NCI-H510A (cell line): ENCODE measurements around the gene IQCE.

Experiments
- DNase-seq: peaks from one replicate; lab custom pipeline; 2025; lab: John Stamatoyannopoulos, UW

The IQCE gene

DNA sequence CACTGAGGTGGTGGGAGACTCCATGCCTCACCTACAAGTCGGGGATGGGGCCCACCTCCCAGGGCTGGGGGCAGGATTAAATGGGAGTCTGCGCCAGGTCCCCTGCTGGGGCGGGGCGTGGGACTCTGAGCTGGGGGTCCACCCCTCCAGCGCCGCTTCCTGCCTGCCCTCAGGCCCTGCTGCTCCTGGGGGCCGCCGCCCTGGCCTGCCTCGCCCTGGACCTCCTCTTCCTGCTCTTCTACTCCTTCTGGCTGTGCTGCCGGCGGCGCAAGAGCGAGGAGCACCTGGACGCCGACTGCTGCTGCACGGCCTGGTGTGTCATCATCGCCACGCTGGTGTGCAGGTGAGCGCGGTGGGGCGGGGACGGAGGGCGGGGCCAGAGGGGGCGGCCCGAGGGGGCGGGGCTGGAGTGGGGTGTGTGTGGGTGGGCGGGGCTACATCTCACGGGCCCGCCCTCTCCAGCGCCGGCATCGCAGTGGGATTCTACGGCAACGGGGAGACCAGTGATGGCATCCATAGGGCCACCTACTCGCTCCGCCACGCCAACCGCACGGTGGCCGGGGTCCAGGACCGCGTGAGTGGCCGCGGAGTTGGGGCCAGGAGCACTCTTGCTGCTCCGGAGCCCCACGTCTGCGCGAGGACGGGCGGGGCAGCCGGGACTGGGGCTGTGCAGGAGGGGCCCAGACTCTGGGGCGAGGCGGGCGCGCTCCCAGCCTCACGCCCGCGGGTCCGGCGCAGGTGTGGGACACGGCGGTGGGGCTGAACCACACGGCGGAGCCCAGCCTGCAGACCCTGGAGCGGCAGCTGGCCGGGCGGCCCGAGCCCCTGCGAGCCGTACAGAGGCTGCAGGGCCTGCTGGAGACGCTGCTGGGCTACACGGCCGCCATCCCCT, 88.1 kb downstream of the IQCE start:
- no peak for DNase-seq

DNA sequence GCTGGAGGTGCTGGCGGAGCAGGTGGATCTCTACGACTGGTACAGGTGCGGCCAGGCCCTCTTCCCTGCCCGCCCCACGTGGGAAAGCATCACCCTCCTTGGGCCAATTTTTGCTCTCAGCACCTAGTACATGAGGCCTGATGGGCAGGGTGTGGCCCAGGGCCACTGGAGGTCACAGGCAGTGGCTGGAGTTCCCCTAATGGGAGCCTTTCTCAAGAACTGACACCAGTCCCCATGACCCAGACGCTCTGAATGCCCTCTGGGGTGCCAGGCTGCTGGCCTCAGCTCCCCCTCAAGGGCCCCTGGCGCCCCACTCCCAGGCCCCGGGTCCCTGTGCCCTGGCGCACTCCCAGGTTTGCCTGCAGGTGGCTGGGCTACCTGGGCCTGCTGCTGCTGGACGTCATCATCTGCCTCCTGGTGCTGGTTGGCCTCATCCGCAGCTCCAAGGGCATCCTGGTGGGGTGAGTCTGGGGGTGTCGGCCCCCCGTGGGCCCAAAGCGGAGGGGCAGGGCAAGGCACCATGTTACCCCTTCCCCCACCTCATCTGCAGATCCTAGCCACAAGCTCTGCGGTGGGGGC, 88.9 kb downstream of the IQCE start:
- no peak for DNase-seq

DNA sequence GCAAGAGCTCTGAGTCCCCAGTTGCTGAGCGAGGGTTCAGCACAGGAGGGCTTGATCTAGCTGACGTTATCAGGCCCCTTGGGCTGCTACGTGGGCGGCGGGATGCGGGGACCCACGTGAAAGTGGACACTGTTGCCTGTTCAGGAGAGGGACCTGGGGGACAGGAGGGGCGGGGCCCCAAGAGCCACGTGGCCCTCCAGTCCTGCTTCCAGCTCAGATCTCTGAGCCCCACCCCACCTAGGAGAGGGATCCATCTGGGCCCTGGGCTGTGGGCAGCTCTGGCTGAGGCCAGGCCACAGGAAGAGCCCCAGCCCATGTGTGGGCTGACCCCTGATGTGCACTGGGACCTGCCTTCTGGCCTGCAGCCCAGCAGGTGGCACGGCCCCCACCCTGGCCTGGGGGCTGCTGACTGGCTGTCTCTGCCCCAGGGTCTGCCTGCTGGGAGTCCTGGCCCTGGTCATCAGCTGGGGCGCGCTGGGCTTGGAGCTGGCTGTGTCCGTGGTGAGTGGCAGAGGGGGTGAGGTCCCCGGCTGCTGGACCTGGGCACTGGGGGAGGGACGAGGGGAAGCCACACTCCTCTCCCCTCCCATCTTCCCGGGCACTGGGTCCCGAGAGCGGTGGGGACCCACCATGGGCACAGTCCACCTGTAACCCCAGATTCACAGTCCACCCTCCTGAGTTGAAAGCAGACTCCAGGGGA, 90.5 kb downstream of the IQCE start:
- no peak for DNase-seq

DNA sequence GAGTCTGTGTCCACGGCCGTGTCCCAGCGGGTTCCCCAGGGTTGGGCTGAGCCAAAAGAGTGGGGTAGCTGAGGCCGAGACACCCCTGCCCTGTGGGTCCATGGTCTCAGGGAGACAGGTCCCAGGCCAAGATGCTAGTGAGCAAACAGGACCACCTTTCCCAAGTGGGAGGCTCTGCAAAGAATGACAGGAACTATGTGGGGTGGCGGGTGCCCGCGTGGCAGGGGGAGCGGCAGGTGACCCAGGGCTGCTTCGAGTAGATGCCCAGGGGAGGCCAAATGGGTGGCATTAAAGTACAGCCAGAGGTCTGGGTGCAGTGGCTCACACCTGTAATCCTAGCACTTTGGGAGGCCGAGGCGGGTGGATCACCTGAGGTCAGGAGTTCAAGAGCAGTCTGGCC, 91.2 kb downstream of the IQCE start:
- no peak for DNase-seq

DNA sequence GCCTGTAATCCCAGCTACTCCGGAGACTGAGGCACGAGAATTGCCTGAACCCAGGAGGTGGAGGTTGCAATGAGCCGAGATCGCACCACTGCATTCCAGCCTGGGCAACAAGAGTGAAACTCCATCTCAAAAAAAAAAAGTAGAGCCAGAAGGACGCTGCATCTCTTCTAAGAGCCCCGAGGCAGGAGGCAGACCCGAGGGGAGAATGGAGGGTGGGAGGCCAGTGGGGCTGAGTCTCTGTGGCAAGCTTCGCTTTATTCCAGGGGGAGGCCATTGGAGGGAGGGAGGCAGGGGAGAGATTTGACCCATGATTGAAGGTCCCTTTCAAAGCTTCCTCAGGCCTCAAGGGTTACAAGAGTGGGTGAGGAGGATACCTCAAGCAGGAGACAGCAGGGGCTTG, 91.7 kb downstream of the IQCE start:
- no peak for DNase-seq

DNA sequence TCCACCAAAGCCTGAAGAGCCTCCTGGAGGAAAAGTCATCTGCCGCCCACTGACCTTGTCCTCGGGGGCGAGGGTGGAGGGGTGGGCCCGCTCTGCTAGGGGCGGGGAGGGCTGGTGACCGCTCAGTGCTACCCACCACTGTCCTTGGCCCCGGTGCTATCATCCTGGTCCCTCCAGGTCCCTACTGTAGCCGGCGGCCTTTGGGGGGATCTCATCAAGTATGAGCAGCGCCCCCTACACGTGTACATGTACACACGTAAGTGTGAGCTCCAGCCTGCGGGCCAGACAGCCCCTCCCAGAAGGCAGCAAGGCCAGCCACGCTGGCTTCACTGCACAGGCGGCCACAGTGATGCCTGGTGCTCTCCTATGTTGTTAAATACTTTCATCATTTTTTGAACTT, 92.6 kb downstream of the IQCE start:
- no peak for DNase-seq

DNA sequence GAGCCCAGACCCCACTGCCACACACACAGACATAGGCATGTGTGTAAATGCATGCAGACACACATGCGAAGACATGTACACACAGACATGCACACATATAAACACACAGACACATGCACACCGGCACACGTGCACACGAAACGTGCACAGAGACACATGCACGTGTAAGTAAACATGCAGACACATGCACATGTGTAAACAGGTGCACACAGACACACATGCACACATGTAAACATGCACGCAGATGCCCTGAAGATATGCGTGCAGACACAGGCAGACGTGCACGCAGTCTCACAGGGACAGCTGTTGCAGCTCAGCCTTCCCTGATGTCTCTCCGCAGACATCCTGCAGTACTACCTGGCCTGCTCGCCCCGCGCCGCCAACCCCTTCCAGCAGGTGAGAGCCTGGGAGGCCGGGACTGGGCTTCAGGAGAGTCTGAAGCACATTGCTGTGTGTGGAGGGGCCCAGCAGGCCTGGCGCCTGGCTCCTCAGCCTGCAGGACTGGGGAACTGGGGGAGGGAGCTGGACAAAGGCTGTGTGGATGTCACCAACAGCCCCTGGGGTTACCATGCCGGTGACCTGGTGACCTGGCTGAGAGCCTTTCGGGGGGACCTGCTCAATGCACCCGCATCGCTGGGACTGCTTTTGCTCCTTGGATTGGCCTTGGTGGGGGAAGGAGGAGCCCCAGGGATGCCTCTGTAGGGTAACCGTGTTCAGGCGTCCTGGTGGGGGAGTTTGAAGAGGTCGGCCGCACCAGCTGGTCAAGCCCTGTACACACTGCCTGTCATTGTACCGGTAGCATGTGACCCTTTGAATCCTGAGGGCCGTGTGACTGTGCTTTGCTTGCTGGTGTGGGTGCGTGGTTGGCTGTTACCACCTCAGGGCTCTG, 93.3 kb downstream of the IQCE start:
- DNase-seq: no peak

DNA sequence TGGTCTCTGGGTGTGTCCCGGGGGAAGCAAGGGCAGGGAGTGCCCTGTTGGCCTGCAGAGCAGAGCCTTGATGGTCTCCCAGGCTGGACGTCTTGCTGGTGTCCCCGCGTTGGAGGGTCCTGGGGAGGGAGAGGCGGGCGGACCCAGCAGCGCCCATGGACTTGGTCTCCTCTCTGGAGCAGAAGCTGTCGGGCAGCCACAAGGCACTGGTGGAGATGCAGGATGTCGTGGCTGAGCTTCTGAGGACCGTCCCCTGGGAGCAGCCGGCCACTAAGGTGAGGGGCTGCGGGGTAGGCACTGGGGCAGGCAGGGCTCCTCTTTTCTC, 93.9 kb downstream of the IQCE start:
- DNase-seq: no peak

DNA sequence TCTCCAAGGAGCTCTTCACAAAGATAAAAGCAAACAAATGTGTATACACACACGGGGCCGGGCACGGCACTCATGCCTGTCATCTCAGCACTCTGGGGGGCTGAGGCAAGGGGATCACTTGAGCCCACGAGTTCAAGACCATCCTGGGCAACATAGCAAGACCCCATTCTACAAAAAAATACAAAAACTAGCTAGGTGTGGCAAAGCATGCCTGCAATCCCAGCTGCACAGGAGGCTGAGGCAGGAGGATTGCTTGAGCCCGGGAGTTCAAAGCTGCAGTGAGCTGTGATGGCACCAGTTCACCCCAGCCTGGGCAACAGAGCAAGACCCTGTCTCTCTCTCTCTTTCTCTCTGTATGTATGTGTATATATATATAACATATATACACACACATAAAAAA, 95.3 kb downstream of the IQCE start:
- no peak for DNase-seq

DNA sequence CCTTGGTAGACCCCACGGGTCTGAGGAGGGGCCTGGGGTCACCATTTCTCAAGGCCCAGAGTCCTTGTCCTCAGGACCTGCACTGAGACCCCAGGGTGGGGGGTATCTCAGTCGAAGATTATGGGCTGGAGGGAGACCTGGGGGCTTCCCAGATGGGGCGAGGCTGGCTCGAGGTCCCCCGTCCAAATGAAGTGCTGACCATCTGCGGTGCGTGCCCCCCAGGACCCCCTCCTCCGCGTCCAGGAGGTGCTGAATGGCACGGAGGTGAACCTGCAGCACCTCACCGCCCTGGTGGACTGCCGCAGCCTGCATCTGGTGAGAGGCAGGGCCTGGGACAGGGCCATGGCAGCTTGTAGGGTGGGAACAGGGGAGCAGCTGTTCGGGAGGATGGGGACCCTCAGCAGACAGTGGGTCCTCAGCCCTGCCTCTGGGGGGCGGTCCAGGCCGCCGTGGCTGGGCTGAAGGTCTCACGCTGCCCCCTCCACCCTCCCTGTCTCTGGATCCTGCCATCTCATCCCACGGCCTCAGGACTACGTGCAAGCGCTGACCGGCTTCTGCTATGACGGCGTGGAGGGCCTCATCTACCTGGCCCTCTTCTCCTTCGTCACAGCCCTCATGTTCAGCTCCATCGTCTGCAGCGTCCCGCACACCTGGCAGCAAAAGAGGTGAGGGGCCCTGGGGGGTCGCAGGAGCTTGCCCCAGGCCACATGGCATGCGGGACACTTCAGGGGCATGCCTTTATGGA, 97.3 kb downstream of the IQCE start:
- no peak for DNase-seq

DNA sequence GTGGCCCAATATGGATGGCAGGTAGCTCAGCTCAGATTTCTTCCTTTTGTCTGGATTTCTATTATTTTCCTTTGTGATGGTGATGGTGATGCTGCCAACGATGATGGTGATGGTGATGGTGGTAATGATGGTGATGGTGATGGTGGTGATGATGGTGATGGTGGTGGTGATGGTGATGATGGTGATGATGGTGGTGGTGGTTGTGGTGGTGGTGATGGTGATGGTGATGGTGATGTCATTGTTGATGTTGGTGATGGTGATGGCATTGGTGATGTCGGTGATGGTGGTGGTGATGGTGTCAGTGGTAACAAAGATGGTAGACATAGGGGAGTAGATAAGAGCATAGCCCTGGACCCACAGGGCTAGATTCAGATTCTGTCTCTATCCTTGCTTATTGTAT, 98.4 kb downstream of the IQCE start:
- no peak for DNase-seq

DNA sequence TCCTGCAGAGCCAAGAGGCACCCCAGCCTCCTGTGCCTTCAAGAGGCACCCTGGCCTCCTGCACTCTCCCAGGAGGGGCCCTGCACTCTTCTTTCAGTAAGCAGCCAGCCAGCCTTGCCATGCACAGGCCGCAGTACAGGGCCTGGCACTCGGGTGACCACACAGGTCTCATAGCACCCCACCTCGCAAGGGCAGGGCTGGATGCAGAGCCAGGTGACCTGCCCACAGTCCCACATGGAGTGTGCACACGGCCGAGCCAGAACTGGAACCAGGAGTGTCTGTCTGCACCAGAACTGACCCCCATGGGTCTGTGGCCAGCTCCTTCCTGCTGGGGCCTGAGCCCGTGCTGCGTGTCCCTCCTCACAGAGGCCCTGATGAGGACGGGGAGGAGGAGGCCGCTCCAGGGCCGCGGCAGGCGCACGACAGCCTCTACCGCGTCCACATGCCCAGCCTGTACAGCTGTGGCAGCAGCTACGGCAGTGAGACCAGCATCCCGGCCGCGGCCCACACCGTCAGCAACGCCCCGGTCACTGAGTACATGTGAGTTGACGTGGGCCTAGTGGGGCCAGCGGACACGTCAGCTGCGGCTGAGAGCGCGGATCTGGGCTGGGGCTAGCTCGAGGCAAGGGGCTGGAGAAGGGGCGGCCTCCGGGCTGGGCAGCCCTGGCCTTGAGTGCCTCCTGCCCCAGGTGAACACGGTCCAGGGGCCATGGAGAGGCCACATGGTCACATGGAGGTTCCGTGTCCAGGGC, 99.3 kb downstream of the IQCE start:
- DNase-seq: no peak

DNA sequence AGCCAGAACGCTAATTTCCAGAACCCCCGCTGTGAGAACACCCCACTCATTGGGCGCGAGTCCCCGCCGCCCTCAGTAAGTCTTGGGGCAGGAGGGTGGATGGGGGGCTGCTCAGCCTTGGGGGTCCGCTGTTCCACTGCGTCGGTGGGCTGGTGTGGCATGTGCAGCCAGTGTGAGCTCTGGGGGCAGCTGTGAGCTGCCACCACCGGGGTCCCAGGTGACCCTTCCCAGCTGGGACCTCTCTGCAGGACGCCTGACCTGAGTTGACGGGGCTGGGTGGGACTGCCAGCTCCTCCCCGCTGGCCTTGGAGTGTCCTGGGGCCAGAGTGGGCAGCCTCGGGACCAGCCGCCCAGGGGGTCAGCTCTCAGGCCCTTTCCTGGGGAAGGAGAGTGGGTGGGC, 100.2 kb downstream of the IQCE start:
- DNase-seq: no peak

DNA sequence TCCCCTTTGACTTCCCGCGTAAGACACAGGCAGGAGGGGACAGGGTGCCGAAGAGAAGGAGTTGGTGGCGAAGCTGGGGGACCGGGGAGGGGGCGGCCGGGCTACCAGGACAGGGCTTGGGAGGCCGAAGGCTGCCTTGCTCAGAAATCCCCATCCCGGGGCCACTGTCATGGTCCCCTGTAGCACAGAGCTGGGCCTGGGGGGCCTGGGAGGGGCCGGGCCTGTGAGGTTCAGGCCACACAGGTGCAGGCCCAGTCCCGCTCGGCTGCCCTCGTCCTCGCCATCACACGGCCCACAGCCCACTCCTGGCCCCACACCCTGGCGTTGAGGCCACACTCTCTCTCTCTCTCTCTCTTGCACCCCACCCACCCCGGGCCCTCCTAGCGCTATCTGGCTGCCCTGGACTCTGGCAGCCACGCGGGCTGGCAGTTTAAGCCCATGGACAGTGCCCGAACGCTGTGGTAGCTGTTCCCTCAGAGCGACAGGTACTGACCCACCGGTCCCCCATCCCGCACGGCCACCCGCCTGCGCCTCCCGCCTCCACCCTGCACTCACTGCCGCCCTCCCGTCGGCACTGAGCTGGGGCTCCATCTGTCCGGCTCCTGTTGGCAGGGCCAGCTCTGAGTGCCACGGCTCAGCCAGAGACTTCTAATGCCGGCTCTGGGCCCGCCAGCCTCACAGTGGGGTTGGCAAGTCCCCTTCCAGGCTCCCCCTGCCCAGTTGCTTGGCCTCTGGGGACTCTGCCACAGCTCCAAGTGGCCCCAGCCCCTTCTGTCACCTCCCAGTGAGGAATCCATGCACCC, 101.0 kb downstream of the IQCE start:
- no peak for DNase-seq

DNA sequence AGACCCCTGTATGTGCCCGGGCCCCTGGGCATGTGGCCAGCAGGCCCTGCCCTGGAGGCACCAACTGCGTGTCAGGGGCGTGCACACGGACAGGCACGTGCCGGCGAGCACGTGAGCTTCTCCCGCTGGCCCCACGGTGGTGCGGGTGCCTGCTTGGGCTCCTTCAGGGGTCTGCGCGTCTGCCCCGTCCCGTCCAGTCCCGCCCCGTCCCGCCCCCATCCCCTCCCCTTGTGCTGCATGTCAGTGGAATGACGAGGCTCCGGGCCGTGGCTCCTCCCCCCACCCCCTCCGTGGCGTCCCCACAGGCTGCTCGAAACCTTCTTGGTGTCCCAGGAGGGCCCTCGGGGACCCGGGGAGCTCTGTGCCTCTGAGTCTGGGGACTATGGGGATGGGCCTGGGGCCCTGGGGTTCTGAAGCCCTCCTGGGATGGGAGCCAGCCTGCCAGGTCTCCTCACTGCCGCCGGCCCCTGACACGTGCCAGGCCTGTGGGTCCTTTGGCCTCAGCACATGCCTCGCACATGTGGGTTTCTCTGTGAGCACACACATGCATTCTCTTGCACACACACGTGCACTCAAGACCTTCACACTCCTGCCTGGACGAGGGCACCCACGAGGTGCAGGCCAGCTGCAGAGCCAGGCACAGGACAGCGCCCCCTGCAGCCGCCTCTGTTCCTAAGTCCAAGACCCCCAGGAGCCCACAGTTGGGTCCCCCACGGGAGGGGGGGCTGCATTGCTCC, 101.7 kb downstream of the IQCE start:
- DNase-seq: no peak

DNA sequence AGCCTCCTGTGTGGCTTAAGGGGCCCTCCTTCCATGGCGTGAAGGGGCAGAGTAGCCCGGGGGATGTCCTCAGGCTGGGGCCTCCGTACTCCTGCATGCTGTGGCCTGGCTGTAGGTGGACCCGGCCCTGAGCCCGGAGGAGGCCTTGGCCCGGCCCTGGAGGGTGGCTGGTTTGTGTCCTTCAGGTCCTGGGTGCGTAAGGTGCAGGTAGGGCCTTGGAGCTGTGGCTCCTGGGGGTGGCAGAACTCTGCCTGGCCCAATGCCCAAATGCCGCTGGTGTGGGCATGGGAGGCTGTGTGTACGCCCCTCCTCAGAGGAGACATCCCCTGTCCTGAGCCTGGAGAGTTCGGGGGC, 102.3 kb downstream of the IQCE start:
- DNase-seq: no peak

DNA sequence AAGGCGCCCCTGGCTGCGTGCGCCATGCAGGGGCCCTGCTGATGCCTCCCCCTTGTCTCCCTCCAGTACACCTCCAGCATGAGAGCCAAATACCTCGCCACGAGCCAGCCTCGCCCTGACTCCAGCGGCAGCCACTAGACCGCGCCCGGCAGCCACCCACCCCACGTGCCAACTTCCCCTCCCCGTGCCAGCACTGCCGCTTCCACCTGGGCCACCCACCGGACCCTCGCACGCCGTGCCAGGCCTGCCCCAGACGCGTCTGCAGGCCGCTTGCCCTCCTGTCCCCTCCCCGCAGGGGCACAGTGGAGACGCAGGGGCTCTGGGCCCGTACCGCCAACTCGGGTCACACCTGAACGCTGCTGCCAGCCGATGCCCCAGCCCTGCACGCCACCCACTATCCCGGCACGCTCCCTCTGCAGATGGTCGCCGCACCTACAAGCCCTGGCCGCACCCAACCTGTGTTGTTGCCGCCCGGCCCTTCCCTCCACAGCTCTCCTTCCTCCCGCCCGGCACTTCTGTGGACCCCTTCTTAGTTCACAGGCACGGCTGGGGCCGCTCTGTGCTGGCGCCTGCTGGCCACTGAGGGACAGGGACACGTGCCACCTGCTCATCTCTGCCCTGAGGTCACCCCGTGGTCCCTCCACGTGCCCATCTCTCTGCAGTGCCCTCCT, 103.0 kb downstream of the IQCE start:
- DNase-seq: no peak

DNA sequence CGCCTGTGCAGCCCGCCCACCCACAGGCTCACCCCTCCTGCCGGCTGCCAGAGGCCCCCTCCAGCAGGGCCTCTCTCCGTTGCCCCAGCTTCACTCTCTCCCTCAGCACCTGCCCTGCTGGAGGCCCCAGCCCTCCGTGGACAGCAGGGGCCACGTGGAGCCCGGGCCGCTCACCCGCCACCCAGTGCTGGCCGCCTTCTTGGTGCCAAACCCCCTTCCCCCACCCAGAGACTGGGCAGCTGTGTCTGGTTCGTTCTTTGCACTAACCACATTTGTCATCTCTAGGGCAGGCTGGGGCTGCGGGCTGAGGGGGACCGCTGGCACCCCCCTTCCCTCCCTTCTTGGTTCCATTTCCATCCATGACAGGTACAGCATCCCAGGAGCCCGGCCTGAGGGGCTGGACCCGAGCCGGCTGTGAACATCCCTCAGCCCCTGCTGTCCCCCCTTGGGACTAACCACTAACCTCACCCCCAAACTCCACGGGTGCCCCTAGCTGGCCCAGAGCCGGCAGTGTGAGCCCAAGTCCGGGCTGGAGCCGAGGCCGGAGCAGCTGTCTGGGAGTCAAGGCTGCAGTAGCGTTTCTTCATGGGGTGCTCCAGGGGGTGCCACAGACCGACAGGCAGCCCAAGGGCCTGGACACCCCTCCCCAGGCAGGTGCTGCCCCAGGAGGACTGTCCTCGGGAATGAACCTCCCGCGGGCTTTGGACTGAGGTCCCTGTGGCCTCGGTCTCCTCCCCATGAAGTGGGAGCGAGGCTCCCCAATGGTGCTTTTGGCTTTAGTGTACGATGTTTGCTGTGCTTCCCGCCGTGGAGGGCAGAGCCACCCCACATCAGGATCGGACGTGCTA, 103.7 kb downstream of the IQCE start:
- no peak for DNase-seq
